Endodermal cell (in vitro differentiated cells): ENCODE measurements around the gene TRAK1. TPM values are rescaled to one million over a fixed set of nuclear protein-coding genes. Genes with fewer than 3 reads are reported as not detected.

Source experiments
- DNase-seq: peaks from one replicate; pipeline ENCODE4 v3.0.0-alpha.2; 2017
- H3K27ac ChIP-seq: 2 replicates; pipeline ENCODE4 v1.5.1; 2013; ENCODE audit warnings: mild to moderate bottlenecking, low read depth, low read length, moderate library complexity
- H3K27me3 ChIP-seq: 2 replicates; pipeline ENCODE4 v1.6.1; 2013; ENCODE audit warnings: mild to moderate bottlenecking, low read length, moderate library complexity; ENCODE audit not compliant: insufficient read depth, control insufficient read depth, poor library complexity, severe bottlenecking
- H3K36me3 ChIP-seq: 2 replicates; pipeline ENCODE4 v1.7.0; 2013; ENCODE audit warnings: mild to moderate bottlenecking, low read length, moderate library complexity; ENCODE audit not compliant: control insufficient read depth, insufficient read depth
- H3K4me1 ChIP-seq: one replicate; pipeline ENCODE4 v1.7.0; 2013; ENCODE audit warnings: low read length; ENCODE audit not compliant: control insufficient read depth, insufficient read depth
- H3K4me3 ChIP-seq: 2 replicates; pipeline ENCODE4 v1.5.1; 2013; ENCODE audit warnings: mild to moderate bottlenecking, low read length, moderate library complexity
- H3K9ac ChIP-seq: 2 replicates; pipeline ENCODE4 v1.6.1; 2013; ENCODE audit warnings: mild to moderate bottlenecking, low read length, moderate library complexity; ENCODE audit not compliant: poor library complexity, severe bottlenecking; ENCODE audit errors: extremely low read depth
- H3K9me3 ChIP-seq: 2 replicates; pipeline ENCODE4 v1.6.1; 2013; ENCODE audit warnings: mild to moderate bottlenecking, low read length, moderate library complexity; ENCODE audit not compliant: control insufficient read depth
- H3K27ac Mint-ChIP-seq: 2 replicates; pipeline ENCODE4 v1.8.0; 2020; ENCODE audit warnings: mixed read lengths
- H3K27me3 Mint-ChIP-seq: 2 replicates; pipeline ENCODE4 v1.8.0; 2021; ENCODE audit warnings: mild to moderate bottlenecking, mixed read lengths; ENCODE audit not compliant: insufficient read depth
- H3K36me3 Mint-ChIP-seq: 2 replicates; pipeline ENCODE4 v1.8.0; 2020; ENCODE audit warnings: low read depth, mixed read lengths
- H3K4me1 Mint-ChIP-seq: 2 replicates; pipeline ENCODE4 v1.8.0; 2020; ENCODE audit warnings: mixed read lengths
- H3K4me3 Mint-ChIP-seq: 2 replicates; pipeline ENCODE4 v1.8.0; 2020; ENCODE audit warnings: mild to moderate bottlenecking, moderate library complexity, mixed read lengths
- H3K9me3 Mint-ChIP-seq: 2 replicates; pipeline ENCODE4 v1.8.0; 2020; ENCODE audit warnings: mild to moderate bottlenecking, mixed read lengths
- CTCF ChIP-seq: fragments of 200-600 bp; sonication (generic); conservative IDR thresholded peaks from 2 replicates; pipeline ENCODE4 v1.5.0; 2021; ENCODE audit warnings: antibody characterized with exemption, mild to moderate bottlenecking
- WGBS, 2 experiments: methylation state at CpG; one replicate each; pipeline versions ENCODE4 v1.1.5 to v1.1.7; 2013; ENCODE audit warnings: missing lambda C conversion rate in 2 of 2, mixed read lengths in 1 of 2; ENCODE audit not compliant: insufficient coverage in 1 of 2, insufficient read length in 1 of 2; 5-methylcytosine and 5-hydroxymethylcytosine counted together
- total RNA-seq, 2 donors: library from RNA; stranded (reverse); fragmentation: NEBNext Ultra II Directional in 1 of 2; extraction: Animal tissue kit (Norgen Biotek cat#: 25700) in 1 of 2; gene quantifications; 2 replicates in 1 of 2; 3 replicates in 1 of 2; pipeline ENCODE4 v1.2.1, GENCODE V29; 2021

The TRAK1 gene
- total RNA-seq, 2 donors from 2014 or later, result 29.8 to 31.0 TPM

- no peaks in the 10 kb centered on the region for H3K27me3 Mint-ChIP-seq
- Histone ChIP-seq H3K9me3 (no peaks in the 10 kb centered on the region), H3K27ac (peak overlapping the region; percentile 92), H3K27me3 (no peaks in the 10 kb centered on the region), H3K4me3 (no peak overlapping the region), H3K36me3 (no peaks in the 10 kb centered on the region), H3K4me1 (peaks cover 7% of the 10 kb centered on the region), H3K9ac (no peak overlapping the region)
- no peak overlapping the region for H3K4me3 Mint-ChIP-seq
- H3K36me3 Mint-ChIP-seq, result no peaks in the 10 kb centered on the region
- H3K27ac Mint-ChIP-seq, result peak overlapping the region; percentile 60
- TF ChIP-seq CTCF, result no peak
- WGBS, 2 experiments, result 87 to 94% methylated on average over 2 to 3 of the region's 3 CpGs
- peaks cover 18% of the 10 kb centered on the region for H3K4me1 Mint-ChIP-seq
- DNase-seq, result no peak
- no peaks in the 10 kb centered on the region for H3K9me3 Mint-ChIP-seq
These were observed 23.8 kb upstream of the TRAK1 start for GRCh38 chr3:42067326-42067725.

GRCh38 chr3:42068303-42069088 is 22.7 kb upstream of the TRAK1 start:
- Mint-ChIP-seq H3K9me3 (no peaks in the 10 kb centered on the region), H3K27ac (no peak overlapping the region), H3K36me3 (no peaks in the 10 kb centered on the region), H3K4me1 (peaks cover 21% of the 10 kb centered on the region), H3K4me3 (no peak overlapping the region), H3K27me3 (no peaks in the 10 kb centered on the region)
- H3K9ac ChIP-seq, result no peak overlapping the region
- H3K27me3 ChIP-seq, result no peaks in the 10 kb centered on the region
- 91 to 93% methylated on average over 6 to 7 of the region's 7 CpGs for WGBS, 2 experiments
- peak overlapping the region; percentile 22 for H3K27ac ChIP-seq
- no peak for DNase-seq
- H3K4me1 ChIP-seq, result peaks cover 7% of the 10 kb centered on the region
- H3K4me3 ChIP-seq, result no peak overlapping the region
- no peaks in the 10 kb centered on the region for H3K36me3 ChIP-seq
- no peaks in the 10 kb centered on the region for H3K9me3 ChIP-seq
- no peak for TF ChIP-seq CTCF

GRCh38 chr3:42070089-42070488 is 21.1 kb upstream of the TRAK1 start:
- H3K4me3 Mint-ChIP-seq, result no peak overlapping the region
- Histone ChIP-seq H3K27ac (no peak overlapping the region), H3K9me3 (no peaks in the 10 kb centered on the region), H3K4me3 (no peak overlapping the region), H3K9ac (no peak overlapping the region), H3K4me1 (peaks cover 7% of the 10 kb centered on the region), H3K27me3 (no peaks in the 10 kb centered on the region), H3K36me3 (no peaks in the 10 kb centered on the region)
- no peak overlapping the region for H3K27ac Mint-ChIP-seq
- H3K27me3 Mint-ChIP-seq, result no peaks in the 10 kb centered on the region
- H3K9me3 Mint-ChIP-seq, result no peaks in the 10 kb centered on the region
- H3K4me1 Mint-ChIP-seq, result peaks cover 23% of the 10 kb centered on the region
- no peaks in the 10 kb centered on the region for H3K36me3 Mint-ChIP-seq
- TF ChIP-seq CTCF, result no peak
- 80 to 98% methylated on average over 2 of the region's 2 CpGs for WGBS, 2 experiments
- DNase-seq, result no peak
